ENCODE measurements around the gene PRKAR2A.

DNA sequence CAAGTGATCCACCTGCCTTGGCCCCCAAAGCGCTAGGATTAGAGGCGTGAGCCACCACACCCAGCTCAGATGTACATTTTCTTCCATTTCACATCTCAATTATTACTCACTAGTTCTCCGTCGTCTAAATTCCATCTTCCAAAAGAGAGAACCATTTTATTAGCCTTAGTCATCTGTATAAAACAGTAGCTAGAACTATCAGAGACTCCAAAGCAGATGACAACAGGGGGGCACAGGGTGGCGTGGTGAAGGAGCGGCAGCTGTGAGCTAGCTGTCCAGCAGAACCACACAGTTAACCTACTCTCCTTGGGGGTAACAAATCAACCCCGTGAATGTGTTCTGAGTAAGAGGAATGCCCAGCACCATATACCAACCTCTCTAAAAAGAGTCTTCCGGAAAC lies 43.9 kb upstream of the PRKAR2A start:
- TF ChIP-seq, protein P1, sequence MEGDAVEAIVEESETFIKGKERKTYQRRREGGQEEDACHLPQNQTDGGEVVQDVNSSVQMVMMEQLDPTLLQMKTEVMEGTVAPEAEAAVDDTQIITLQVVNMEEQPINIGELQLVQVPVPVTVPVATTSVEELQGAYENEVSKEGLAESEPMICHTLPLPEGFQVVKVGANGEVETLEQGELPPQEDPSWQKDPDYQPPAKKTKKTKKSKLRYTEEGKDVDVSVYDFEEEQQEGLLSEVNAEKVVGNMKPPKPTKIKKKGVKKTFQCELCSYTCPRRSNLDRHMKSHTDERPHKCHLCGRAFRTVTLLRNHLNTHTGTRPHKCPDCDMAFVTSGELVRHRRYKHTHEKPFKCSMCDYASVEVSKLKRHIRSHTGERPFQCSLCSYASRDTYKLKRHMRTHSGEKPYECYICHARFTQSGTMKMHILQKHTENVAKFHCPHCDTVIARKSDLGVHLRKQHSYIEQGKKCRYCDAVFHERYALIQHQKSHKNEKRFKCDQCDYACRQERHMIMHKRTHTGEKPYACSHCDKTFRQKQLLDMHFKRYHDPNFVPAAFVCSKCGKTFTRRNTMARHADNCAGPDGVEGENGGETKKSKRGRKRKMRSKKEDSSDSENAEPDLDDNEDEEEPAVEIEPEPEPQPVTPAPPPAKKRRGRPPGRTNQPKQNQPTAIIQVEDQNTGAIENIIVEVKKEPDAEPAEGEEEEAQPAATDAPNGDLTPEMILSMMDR (conservative IDR thresholded peaks at IDR 0.05; ENCODE audit: low read depth in 2 of 2), result no peak
- TF ChIP-seq EZH2 (IDR thresholded peaks at IDR 0.05; ENCODE audit: low read depth, unreplicated experiment), result no peak
- TF ChIP-seq EZH2phosphoT487 (IDR thresholded peaks at IDR 0.05; ENCODE audit: unreplicated experiment), result no peak
- TF ChIP-seq, protein P2, sequence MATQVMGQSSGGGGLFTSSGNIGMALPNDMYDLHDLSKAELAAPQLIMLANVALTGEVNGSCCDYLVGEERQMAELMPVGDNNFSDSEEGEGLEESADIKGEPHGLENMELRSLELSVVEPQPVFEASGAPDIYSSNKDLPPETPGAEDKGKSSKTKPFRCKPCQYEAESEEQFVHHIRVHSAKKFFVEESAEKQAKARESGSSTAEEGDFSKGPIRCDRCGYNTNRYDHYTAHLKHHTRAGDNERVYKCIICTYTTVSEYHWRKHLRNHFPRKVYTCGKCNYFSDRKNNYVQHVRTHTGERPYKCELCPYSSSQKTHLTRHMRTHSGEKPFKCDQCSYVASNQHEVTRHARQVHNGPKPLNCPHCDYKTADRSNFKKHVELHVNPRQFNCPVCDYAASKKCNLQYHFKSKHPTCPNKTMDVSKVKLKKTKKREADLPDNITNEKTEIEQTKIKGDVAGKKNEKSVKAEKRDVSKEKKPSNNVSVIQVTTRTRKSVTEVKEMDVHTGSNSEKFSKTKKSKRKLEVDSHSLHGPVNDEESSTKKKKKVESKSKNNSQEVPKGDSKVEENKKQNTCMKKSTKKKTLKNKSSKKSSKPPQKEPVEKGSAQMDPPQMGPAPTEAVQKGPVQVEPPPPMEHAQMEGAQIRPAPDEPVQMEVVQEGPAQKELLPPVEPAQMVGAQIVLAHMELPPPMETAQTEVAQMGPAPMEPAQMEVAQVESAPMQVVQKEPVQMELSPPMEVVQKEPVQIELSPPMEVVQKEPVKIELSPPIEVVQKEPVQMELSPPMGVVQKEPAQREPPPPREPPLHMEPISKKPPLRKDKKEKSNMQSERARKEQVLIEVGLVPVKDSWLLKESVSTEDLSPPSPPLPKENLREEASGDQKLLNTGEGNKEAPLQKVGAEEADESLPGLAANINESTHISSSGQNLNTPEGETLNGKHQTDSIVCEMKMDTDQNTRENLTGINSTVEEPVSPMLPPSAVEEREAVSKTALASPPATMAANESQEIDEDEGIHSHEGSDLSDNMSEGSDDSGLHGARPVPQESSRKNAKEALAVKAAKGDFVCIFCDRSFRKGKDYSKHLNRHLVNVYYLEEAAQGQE (IDR thresholded peaks at IDR 0.05; ENCODE audit: unreplicated experiment), result no peak
- no peak for TF ChIP-seq POLR2AphosphoS5 (IDR thresholded peaks at IDR 0.05; ENCODE audit: low read depth)
- TF ChIP-seq ZNF114 (CRISPR knock-in tag; IDR thresholded peaks at IDR 0.05), result no peak
- no peak for TF ChIP-seq CREB1 (CRISPR knock-in tag; IDR thresholded peaks at IDR 0.05; ENCODE audit: low read depth)
- TF ChIP-seq JUNB (IDR thresholded peaks at IDR 0.05; ENCODE audit: unreplicated experiment), result no peak
- TF ChIP-seq ZNF331 (CRISPR knock-in tag; IDR thresholded peaks at IDR 0.05; ENCODE audit: low read depth), result no peak
- TF ChIP-seq STAT1 (IDR thresholded peaks at IDR 0.05; ENCODE audit: unreplicated experiment), result no peak
- TF ChIP-seq, protein P3, sequence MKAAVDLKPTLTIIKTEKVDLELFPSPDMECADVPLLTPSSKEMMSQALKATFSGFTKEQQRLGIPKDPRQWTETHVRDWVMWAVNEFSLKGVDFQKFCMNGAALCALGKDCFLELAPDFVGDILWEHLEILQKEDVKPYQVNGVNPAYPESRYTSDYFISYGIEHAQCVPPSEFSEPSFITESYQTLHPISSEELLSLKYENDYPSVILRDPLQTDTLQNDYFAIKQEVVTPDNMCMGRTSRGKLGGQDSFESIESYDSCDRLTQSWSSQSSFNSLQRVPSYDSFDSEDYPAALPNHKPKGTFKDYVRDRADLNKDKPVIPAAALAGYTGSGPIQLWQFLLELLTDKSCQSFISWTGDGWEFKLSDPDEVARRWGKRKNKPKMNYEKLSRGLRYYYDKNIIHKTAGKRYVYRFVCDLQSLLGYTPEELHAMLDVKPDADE (IDR thresholded peaks at IDR 0.05), result no peak
- no peak for TF ChIP-seq NANOG (IDR thresholded peaks at IDR 0.05; ENCODE audit: borderline replicate concordance)
